ENCODE measurements around the gene HAPLN1. TPM values are rescaled to one million over a fixed set of nuclear protein-coding genes. Genes with fewer than 3 reads are reported as not detected.

Gene HAPLN1
- total and polyA plus RNA-seq, 8 donors = 0.02 TPM; not detected in 7

DNA sequence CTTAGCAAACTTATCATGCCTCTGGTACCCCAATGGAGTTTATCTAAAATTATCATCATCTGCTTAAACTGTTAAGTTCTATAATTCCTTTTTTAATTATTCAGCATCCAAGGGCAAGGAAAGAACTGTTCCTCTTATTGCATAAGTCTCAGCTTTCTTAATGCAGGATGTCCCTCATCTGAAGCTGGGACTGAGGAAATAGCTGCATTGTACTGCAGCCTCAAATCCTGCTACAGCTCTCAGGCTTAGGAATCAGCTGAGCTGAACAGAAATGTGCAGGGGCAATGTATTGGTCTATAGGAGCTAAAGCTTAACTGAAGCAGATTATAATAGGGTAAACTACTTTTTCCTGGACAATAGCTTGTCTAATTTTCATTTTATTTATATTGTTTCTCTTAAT, 48.0 kb downstream of the HAPLN1 start:
- Histone ChIP-seq H3K27me3 (peaks cover 0 to 6% (median 0%) of the 10 kb centered on the region in 4 donors), H3K9me3 (no peaks in the 10 kb centered on the region), H3K36me3 (no peaks in the 10 kb centered on the region), H3K4me3 (no peak overlapping the region), H3K4me1 (no peaks in the 10 kb centered on the region), H3K27ac (no peak overlapping the region)
- TF ChIP-seq, protein P1, sequence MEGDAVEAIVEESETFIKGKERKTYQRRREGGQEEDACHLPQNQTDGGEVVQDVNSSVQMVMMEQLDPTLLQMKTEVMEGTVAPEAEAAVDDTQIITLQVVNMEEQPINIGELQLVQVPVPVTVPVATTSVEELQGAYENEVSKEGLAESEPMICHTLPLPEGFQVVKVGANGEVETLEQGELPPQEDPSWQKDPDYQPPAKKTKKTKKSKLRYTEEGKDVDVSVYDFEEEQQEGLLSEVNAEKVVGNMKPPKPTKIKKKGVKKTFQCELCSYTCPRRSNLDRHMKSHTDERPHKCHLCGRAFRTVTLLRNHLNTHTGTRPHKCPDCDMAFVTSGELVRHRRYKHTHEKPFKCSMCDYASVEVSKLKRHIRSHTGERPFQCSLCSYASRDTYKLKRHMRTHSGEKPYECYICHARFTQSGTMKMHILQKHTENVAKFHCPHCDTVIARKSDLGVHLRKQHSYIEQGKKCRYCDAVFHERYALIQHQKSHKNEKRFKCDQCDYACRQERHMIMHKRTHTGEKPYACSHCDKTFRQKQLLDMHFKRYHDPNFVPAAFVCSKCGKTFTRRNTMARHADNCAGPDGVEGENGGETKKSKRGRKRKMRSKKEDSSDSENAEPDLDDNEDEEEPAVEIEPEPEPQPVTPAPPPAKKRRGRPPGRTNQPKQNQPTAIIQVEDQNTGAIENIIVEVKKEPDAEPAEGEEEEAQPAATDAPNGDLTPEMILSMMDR (IDR thresholded peaks at IDR 0.05) = no peak
- no peak for DNase-seq
- no peak for ATAC-seq
- intact Hi-C loops (cut with DNase I) = no loop called here
- no peak for FAIRE-seq

DNA sequence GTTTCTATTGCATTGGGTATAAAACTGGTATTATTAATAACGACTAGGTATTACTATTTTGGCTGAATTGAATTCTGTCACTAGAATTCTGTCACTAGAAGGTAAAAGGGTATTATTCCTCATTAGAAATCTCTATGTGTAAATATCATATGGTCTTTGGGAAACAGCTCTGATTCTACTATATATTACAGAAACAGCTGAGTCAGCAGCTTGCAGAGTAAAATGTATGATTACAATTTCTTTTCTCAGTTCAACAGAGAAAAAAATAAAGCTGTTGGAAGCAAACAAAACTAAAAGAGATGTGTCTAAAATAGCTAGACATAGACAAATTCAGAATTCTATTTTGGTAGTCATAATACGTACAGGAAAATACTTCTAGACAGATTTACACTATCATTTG, 48.5 kb downstream of the HAPLN1 start:
- 40 to 47% methylated on average over 2 of the region's 2 CpGs for WGBS, 2 donors
- intact Hi-C loops (cut with DNase I) = no loop called here
- DNase-seq (no peak), FAIRE-seq (no peak), ATAC-seq (no peak)
- Histone ChIP-seq H3K4me3 (no peak overlapping the region), H3K9me3 (no peaks in the 10 kb centered on the region), H3K4me1 (no peaks in the 10 kb centered on the region), H3K27ac (no peak overlapping the region), H3K27me3 (peaks cover 0 to 6% (median 0%) of the 10 kb centered on the region in 4 donors), H3K36me3 (no peaks in the 10 kb centered on the region)
- TF ChIP-seq, protein P1 (IDR thresholded peaks at IDR 0.05) = no peak

GRCh38 chr5:83665631-83666030, 55.0 kb downstream of the HAPLN1 start:
- no peak overlapping the region for H3K4me3 ChIP-seq
- intact Hi-C loops (cut with DNase I) = no loop called here
- TF ChIP-seq, protein P1 (IDR thresholded peaks at IDR 0.05) = no peak
- H3K9me3 ChIP-seq = no peaks in the 10 kb centered on the region
- H3K27ac ChIP-seq = no peak overlapping the region
- H3K36me3 ChIP-seq = no peaks in the 10 kb centered on the region
- no peak for DNase-seq
- ATAC-seq = no peak
- H3K4me1 ChIP-seq = no peaks in the 10 kb centered on the region
- FAIRE-seq = no peak
- peaks cover 0 to 6% (median 0%) of the 10 kb centered on the region in 4 donors for H3K27me3 ChIP-seq

- intact Hi-C loops (cut with DNase I) = no loop called here
- H3K9me3 ChIP-seq = no peaks in the 10 kb centered on the region
- 42 to 46% methylated on average over 3 of the region's 3 CpGs for WGBS, 2 donors
- H3K27ac ChIP-seq = no peak overlapping the region
- no peak for ATAC-seq
- FAIRE-seq = no peak
- H3K27me3 ChIP-seq = no peaks in the 10 kb centered on the region
- H3K36me3 ChIP-seq = no peaks in the 10 kb centered on the region
- no peak for DNase-seq
- no peak overlapping the region for H3K4me3 ChIP-seq
- no peaks in the 10 kb centered on the region for H3K4me1 ChIP-seq
- TF ChIP-seq, protein P1 (IDR thresholded peaks at IDR 0.05) = no peak
Observed at GRCh38 chr5:83662558-83662957, 58.1 kb downstream of the HAPLN1 start.

DNA sequence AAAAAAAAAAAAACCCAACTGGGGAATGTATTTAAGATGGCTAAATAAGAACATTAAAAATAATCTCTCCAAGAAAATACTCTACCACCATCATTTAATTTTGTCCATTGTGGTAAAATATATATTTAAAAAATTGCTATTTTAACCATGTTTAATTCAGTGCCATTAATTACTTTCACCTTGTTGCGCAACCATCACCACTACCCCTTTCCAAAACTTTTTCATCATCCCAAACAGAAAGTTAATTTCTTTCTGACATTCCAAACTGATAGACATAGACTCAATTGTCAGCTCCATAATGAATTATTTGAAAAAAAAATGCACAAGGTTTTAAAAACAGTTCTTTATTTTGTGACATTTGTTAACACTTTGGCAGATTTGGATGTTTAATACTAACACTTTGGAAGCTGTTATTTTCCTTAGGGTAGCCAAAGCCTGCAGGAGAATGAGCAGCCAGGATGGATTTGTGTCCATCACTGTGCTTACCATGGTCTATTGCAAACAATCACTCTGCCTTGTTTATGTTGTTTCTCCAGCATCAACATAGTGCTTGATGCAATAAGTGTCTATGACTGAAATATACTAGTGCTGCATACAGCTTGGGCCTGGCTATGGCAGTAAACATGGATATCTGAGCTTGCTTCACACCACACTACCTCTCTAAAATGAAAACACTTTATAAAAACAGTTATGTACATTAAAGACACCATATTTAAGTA, 62.7 kb downstream of the HAPLN1 start:
- Histone ChIP-seq H3K27ac (no peak overlapping the region), H3K9me3 (no peaks in the 10 kb centered on the region), H3K4me3 (no peak overlapping the region), H3K36me3 (no peaks in the 10 kb centered on the region), H3K27me3 (peaks cover 0 to 5% (median 0%) of the 10 kb centered on the region in 4 donors), H3K4me1 (no peaks in the 10 kb centered on the region)
- DNase-seq (no peak), FAIRE-seq (no peak), ATAC-seq (no peak)
- intact Hi-C loops (cut with DNase I) = no loop called here
- WGBS, 2 donors = 85 to 95% methylated on average over 1 of the region's 1 CpG
- TF ChIP-seq, protein P1 (IDR thresholded peaks at IDR 0.05) = no peak

Data from pancreas (tissue), 10 donors.